Inflammatory macrophage (primary cell): ENCODE results near the gene ENPEP.

ENCODE experiments used
- DNase-seq, 2 donors: peaks; one replicate each; pipeline ENCODE4 v3.0.0-alpha.2; 2020 to 2022

Gene ENPEP

DNA sequence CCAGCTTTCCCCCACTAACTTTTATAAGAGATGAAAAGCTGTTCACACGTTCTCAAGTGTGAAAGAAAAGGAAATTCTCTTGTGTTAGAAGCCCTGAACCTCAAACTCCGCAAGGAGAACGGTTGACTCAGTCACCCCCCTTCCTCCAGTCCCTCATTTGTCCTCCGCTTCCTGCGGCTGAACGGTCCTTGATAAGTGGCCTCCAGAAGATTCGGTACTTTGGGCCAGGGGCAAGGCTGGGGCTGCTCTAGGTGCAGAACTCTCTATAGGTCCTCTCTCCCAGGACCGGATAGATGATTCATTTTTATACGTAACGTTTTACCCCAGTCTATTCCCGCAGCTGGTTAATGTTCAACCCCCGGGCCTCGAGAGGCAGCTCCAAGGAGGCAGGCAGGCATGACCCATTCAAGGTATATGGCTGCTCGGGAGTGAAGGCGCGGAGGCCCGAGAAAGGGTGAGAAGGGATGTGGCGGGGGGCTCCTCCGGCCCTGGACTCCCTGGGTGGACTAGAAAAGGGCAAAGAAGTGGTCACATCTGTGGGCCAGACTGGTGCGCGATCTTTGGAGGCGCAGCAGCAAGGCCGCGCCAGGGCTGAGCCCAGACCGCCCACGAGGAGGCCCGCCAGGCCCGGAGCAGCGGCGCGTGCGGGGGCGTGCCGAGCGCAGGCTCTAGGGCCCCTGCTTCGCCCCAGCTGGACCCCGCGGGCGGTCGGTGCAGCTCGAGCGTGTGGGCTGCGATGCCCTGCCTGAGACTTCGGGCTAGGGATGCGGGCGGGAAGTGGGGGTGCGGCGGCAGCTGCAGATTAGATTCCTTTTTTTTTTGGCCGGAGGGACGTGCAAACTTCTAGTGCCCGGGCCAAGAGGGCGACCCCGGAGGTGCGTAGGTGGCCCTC lies 135.2 kb downstream of the ENPEP start:
- no peak for DNase-seq

DNA sequence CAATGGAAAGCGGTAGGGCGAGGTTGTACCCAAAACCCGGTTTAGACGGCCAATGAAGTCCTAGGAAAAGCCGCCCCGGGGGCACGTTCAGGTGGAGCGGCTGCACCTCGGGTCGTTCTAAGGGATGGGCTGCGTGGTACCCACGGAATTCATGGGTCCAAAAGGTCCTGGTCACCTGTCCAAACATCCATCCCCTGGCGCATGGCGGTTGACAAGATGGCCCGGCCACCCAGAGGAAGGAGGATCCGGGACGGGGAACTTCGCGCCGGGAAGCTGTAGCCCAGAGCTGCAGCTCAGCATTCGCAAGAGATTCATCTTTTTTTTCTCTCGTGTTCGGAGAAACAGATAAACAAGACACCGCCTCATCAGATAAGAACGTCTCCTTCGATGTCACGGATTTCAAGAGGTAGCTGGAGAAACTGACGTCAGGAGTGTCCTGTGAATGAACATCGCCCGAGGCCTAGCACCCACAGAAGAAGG lies 136.1 kb downstream of the ENPEP start:
- DNase-seq = no peak

DNA sequence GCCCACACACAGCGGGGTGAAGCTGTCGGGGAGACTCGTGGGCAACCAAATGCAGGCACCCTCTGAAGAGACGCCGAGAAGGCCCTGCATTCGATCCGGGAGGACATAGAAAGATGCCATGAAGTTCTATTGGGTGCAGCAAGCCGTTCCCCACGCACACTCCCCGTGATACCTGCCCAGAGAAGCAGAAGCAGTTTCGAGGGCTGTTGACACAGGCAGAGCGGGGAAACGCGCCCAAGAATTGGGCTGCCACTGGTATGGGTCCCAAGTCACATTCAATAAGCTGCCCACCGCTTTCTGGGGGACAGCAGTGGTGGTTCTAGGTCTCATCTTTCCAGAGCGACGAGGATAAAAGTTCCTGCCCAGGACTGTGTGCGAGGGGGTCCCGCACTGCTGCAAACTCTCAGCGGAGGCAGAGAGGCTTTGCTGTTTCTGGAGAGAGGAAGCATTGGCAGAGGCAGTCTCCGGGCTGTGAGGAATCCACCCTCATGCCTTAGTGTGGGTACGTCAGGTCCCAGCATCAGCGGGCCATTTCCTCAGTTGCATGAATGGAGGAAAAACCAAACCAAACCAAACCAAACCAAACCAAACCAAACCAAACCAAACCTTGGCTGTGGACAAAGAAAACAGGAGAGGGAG lies 136.8 kb downstream of the ENPEP start:
- no peak for DNase-seq

DNA sequence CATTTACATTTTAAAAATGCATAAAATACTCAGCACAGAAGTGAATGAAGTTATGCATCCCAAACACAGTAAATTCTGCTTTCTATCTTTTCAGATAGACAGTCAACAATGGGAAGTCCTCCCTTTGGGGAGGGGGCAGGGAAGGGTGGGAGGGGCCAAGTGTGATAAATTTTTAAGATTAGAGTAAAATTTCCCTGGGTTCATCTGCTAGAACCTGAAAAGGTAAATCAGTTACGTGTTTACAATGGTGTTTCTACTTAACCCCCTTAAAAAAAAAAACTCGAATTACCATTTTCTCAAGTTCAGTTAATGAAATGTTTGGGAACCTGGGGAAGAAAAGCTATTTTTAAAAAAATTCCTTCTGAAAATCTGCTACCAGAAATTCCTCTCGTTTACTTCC lies 137.8 kb downstream of the ENPEP start:
- DNase-seq = no peak

DNA sequence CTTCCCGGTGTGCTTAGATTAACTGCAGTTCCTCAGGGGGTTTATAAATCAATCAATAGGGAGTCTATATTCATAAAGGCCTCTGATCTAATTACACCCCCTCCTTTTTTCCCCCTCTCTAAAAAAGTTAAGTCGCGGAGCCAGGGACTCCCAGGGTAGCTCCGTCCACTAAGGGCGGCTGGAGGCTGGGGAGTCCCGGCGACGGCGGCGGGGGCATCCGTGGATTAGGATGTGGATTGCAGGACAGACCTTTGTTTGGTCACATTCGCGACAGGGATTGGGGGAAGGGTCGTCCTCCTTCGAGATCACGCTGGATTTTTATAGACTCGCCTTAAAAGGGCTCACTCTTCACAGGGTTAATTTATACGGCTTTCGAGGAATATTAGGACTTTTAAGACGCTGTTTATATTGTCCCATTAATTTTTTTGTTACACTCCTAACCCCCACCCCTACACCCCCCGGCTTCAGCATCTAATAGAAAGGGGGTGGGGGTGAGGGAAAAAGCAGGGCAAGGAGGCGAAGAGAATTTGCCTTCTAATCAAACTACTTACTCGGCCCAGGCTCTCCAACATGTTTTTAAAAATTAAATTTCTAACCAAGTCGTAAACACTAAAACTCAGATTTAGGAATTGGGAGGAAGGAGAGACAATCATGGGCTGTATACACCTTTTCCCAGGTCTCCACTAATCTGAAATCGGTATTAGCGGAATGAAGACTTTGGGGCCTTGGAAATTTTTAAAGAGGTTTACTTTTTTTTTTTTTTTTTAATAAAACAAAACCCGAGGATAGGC lies 138.4 kb downstream of the ENPEP start:
- no peak for DNase-seq
